HG02623 (cell line): ENCODE measurements around the gene DUSP22.

Source experiments
- ATAC-seq: cut with Tn5 transposase; IDR thresholded peaks from one replicate; pipeline ENCODE4 v1.9.1; 2021; ENCODE audit warnings: moderate library complexity; ENCODE audit not compliant: unreplicated experiment

The DUSP22 gene

GRCh38 chr6:296151-297122 lies 4.2 kb downstream of the DUSP22 start:
- no peak for ATAC-seq

GRCh38 chr6:297571-298232 lies 5.4 kb downstream of the DUSP22 start:
- no peak for ATAC-seq

GRCh38 chr6:298233-299103 lies 6.2 kb downstream of the DUSP22 start:
- peak; percentile 32 for ATAC-seq

- no peak for ATAC-seq
Observed at GRCh38 chr6:299104-299980, 7.1 kb downstream of the DUSP22 start.

GRCh38 chr6:300026-300425 lies 7.7 kb downstream of the DUSP22 start:
- no peak for ATAC-seq

GRCh38 chr6:300494-301198 lies 8.4 kb downstream of the DUSP22 start:
- no peak for ATAC-seq

- ATAC-seq, result no peak
Observed at GRCh38 chr6:301526-301925, 9.2 kb downstream of the DUSP22 start.

- no peak for ATAC-seq
Observed at GRCh38 chr6:301929-302705, 9.8 kb downstream of the DUSP22 start.

GRCh38 chr6:302760-303159 lies 10.5 kb downstream of the DUSP22 start:
- ATAC-seq, result no peak

- no peak for ATAC-seq
Observed at GRCh38 chr6:303263-303662, 11.0 kb downstream of the DUSP22 start.

GRCh38 chr6:303948-304558 lies 11.8 kb downstream of the DUSP22 start:
- ATAC-seq, result no peak

- peak; percentile 2 for ATAC-seq
Observed at GRCh38 chr6:304833-305370, 12.6 kb downstream of the DUSP22 start.

GRCh38 chr6:305371-306206 lies 13.3 kb downstream of the DUSP22 start:
- peak; percentile 82 for ATAC-seq

GRCh38 chr6:306641-307061 lies 14.4 kb downstream of the DUSP22 start:
- no peak for ATAC-seq

GRCh38 chr6:307065-307814 lies 15.0 kb downstream of the DUSP22 start:
- ATAC-seq, result no peak

GRCh38 chr6:307874-308273 lies 15.6 kb downstream of the DUSP22 start:
- no peak for ATAC-seq
